CD14-positive monocyte (primary cell): ENCODE data around the gene METTL22. TPM values are rescaled to one million over a fixed set of nuclear protein-coding genes. Genes with fewer than 3 reads are reported as not detected.
A peak's percentile ranks its signal among the peaks of the same experiment; 100 is the strongest.

Experiments used
- DNase-seq, 3 donors: peaks; one replicate each; pipeline ENCODE4 v3.0.0-alpha.2; 2011 to 2022
- H2AFZ ChIP-seq: 2 replicates; pipeline ENCODE4 v1.6.0; 2012; ENCODE audit warnings: mild to moderate bottlenecking, low read depth, low read length, inconsistent platforms; ENCODE audit not compliant: insufficient read depth, poor library complexity, severe bottlenecking
- H3K27ac ChIP-seq, 2 donors: 1 replicate in 1 of 2; 2 replicates in 1 of 2; pipeline ENCODE4 v1.5.1; 2012 to 2013; ENCODE audit warnings: low read length in 2 of 2, control low read depth in 1 of 2, inconsistent platforms in 1 of 2, low read depth in 1 of 2, mild to moderate bottlenecking in 1 of 2
- H3K27me3 ChIP-seq, 2 donors: one replicate each; pipeline versions ENCODE4 v1.6.0 to v1.6.1; 2011 to 2013; ENCODE audit warnings: low read length in 2 of 2; ENCODE audit not compliant: control insufficient read depth in 2 of 2, insufficient read depth in 2 of 2
- H3K36me3 ChIP-seq, 2 donors: replicated peaks in 1 of 2; 1 replicate in 1 of 2; 2 replicates in 1 of 2; pipeline versions ENCODE4 v1.5.1 to v1.6.1; 2012 to 2013; ENCODE audit warnings: low read length in 2 of 2, control low read depth in 1 of 2, inconsistent platforms in 1 of 2, mild to moderate bottlenecking in 1 of 2; ENCODE audit not compliant: insufficient read depth in 2 of 2, control insufficient read depth in 1 of 2
- H3K4me1 ChIP-seq, 2 donors: 1 replicate in 1 of 2; 2 replicates in 1 of 2; pipeline versions ENCODE4 v1.5.1 to v1.6.1; 2012 to 2013; ENCODE audit warnings: low read length in 2 of 2, control low read depth in 1 of 2, inconsistent platforms in 1 of 2, mild to moderate bottlenecking in 1 of 2, moderate library complexity in 1 of 2; ENCODE audit not compliant: insufficient read depth in 2 of 2, control insufficient read depth in 1 of 2
- H3K4me2 ChIP-seq: replicated peaks from 2 replicates; pipeline ENCODE3; 2012; ENCODE audit warnings: low read length, moderate library complexity, mild to moderate bottlenecking; ENCODE audit not compliant: poor library complexity, severe bottlenecking; ENCODE audit errors: extremely low read depth
- H3K4me3 ChIP-seq, 3 experiments: fragments of 200-600 bp in 1 of 3; sonication (generic) in 1 of 3; replicated peaks in 1 of 3; 1 replicate in 2 of 3; 2 replicates in 1 of 3; pipeline ENCODE4 v1.5.1; 2011 to 2013; ENCODE audit warnings: low read length in 3 of 3, mild to moderate bottlenecking in 3 of 3, control low read depth in 2 of 3, low read depth in 2 of 3, inconsistent platforms in 1 of 3, moderate library complexity in 1 of 3
- H3K79me2 ChIP-seq: 2 replicates; pipeline ENCODE4 v1.6.0; 2012; ENCODE audit warnings: mild to moderate bottlenecking, control low read depth, inconsistent platforms, low read length, moderate library complexity; ENCODE audit not compliant: insufficient read depth
- H3K9ac ChIP-seq: 2 replicates; pipeline ENCODE4 v1.6.0; 2017; ENCODE audit warnings: low read length, mild to moderate bottlenecking; ENCODE audit not compliant: insufficient read depth, poor library complexity, severe bottlenecking
- H3K9me3 ChIP-seq, 2 donors: replicated peaks in 1 of 2; 1 replicate in 1 of 2; 2 replicates in 1 of 2; pipeline versions ENCODE4 v1.5.1 to v1.6.1; 2012 to 2013; ENCODE audit warnings: low read length in 2 of 2, control low read depth in 1 of 2; ENCODE audit not compliant: control insufficient read depth in 1 of 2, insufficient read depth in 1 of 2
- H4K20me1 ChIP-seq: 2 replicates; pipeline ENCODE4 v1.6.0; 2012; ENCODE audit warnings: mild to moderate bottlenecking, low read length, control low read depth, moderate library complexity; ENCODE audit not compliant: insufficient read depth
- H3K27ac Mint-ChIP-seq, 7 donors: one replicate each; pipeline ENCODE4 v1.8.0; 2020; ENCODE audit warnings: mild to moderate bottlenecking in 7 of 7, mixed read lengths in 7 of 7, moderate library complexity in 6 of 7, inconsistent platforms in 2 of 7
- H3K27me3 Mint-ChIP-seq, 3 donors: one replicate each; pipeline ENCODE4 v1.8.0; 2021 to 2022; ENCODE audit warnings: low read depth in 3 of 3, mild to moderate bottlenecking in 3 of 3, mixed read lengths in 3 of 3, moderate library complexity in 3 of 3, inconsistent platforms in 1 of 3
- H3K36me3 Mint-ChIP-seq, 2 donors: one replicate each; pipeline ENCODE4 v1.8.0; 2020; ENCODE audit warnings: mixed read lengths in 2 of 2, inconsistent platforms in 1 of 2, mild to moderate bottlenecking in 1 of 2
- H3K4me1 Mint-ChIP-seq: one replicate; pipeline ENCODE4 v1.8.0; 2020; ENCODE audit warnings: mild to moderate bottlenecking, mixed read lengths
- H3K4me3 Mint-ChIP-seq, 2 donors: one replicate each; pipeline ENCODE4 v1.8.0; 2020; ENCODE audit warnings: mild to moderate bottlenecking in 2 of 2, mixed read lengths in 2 of 2, moderate library complexity in 1 of 2
- H3K9me3 Mint-ChIP-seq, 7 donors: one replicate each; pipeline ENCODE4 v1.8.0; 2020 to 2022; ENCODE audit warnings: mixed read lengths in 7 of 7, mild to moderate bottlenecking in 6 of 7, moderate library complexity in 6 of 7, inconsistent platforms in 2 of 7
- CTCF ChIP-seq: fragments of 200-600 bp; IDR thresholded peaks from one replicate; pipeline ENCODE4 v1.8.0; 2022; ENCODE audit warnings: antibody characterized with exemption, mild to moderate bottlenecking
- WGBS: methylation state at CpG from one replicate; pipeline ENCODE4 v1.1.5; 2013; ENCODE audit warnings: missing lambda C conversion rate; ENCODE audit not compliant: insufficient coverage; 5-methylcytosine and 5-hydroxymethylcytosine counted together
- intact Hi-C, 2 donors: fragments of 100-400 bp; cut with micrococcal nuclease; formaldehyde crosslinking; loops; one replicate each; pipeline versions ENCODE4 v1.15.0 to v1.15.1; 2023
- polyA plus RNA-seq, 3 donors: library from polyadenylated mRNA; depleted of rRNA in 1 of 3; unstranded in 2 of 3; stranded (reverse) in 1 of 3; fragments of 300-500 nt in 2 of 3; fragments of >200 nt in 1 of 3; fragmentation: Illumina TruSeq in 2 of 3; gene quantifications; 1 replicate in 2 of 3; 2 replicates in 1 of 3; pipeline ENCODE4 v1.2.3, GENCODE V29; 2012 to 2021

METTL22 gene
- polyA plus RNA-seq, 3 donors, result 36.0 to 44.0 (median 38.9) TPM

- H3K27me3 Mint-ChIP-seq, result peaks cover 4 to 8% (median 5%) of the 10 kb centered on the region in 3 donors
- Histone ChIP-seq H3K9ac (no peak overlapping the region), H3K4me2 (peak overlapping the region; percentile 94), H3K4me1 (peaks cover 10 to 14% of the 10 kb centered on the region in 2 donors), H3K79me2 (no peaks in the 10 kb centered on the region), H3K27me3 (peaks cover 0 to 3% of the 10 kb centered on the region in 2 donors), H3K9me3 (no peaks in the 10 kb centered on the region), H4K20me1 (peaks cover 12% of the 10 kb centered on the region), H2AFZ (peak overlapping the region; percentile 87), H3K27ac (no peak overlapping the region), H3K36me3 (peaks cover 10 to 21% of the 10 kb centered on the region in 2 donors), H3K4me3 (peak overlapping the region; percentile 26 to 77 (median 35))
- H3K27ac Mint-ChIP-seq, result peak overlapping the region in 1 of 7 donors; percentile 12
- H3K4me1 Mint-ChIP-seq, result peaks cover 13% of the 10 kb centered on the region
- DNase-seq, result peak in 1 of 3 donors; percentile 5
- peak overlapping the region; percentile 77 to 90 for H3K4me3 Mint-ChIP-seq
- 7% methylated on average over 13 of the region's 24 CpGs for WGBS
- peaks cover 25 to 43% of the 10 kb centered on the region in 2 donors for H3K36me3 Mint-ChIP-seq
- TF ChIP-seq CTCF, result no peak
- intact Hi-C loops, result loop anchor here (2.0 to 10.0 kb wide), 5 partner anchors 42 to 191 kb away; partner anchors contain the start of genes CARHSP1 (in 1 of the 2), PMM2 (in 1 of the 2) and TMEM186 (in 1 of the 2)
- no peaks in the 10 kb centered on the region for H3K9me3 Mint-ChIP-seq
Measured at GRCh38 chr16:8673611-8674412, 52.3 kb downstream of the METTL22 start.

- no peak within 1 kb of the TSS for H3K27ac ChIP-seq
- H3K4me1 ChIP-seq, result peaks cover 10 to 14% of the 10 kb centered on the region in 2 donors
- H3K36me3 ChIP-seq, result peaks cover 8 to 14% of the 10 kb centered on the region in 2 donors
- peaks cover 12% of the 10 kb centered on the region for H4K20me1 ChIP-seq
- peak within 1 kb of the TSS; percentile 94 for H3K4me2 ChIP-seq
- peak within 1 kb of the TSS in 5 of 7 donors; percentile 12 to 80 (median 41) for H3K27ac Mint-ChIP-seq
- peak; percentile 80 to 85 (median 82) for DNase-seq
- peaks cover 0 to 3% of the 10 kb centered on the region in 2 donors for H3K27me3 ChIP-seq
- H3K4me3 ChIP-seq, result peak within 1 kb of the TSS; percentile 35 to 77 (median 48)
- no peak for TF ChIP-seq CTCF
- H3K79me2 ChIP-seq, result no peaks in the 10 kb centered on the region
- peak within 1 kb of the TSS; percentile 87 for H2AFZ ChIP-seq
- WGBS, result 1% methylated on average over 46 of the region's 49 CpGs
- H3K9ac ChIP-seq, result peak within 1 kb of the TSS; percentile 62
- peaks cover 24 to 42% of the 10 kb centered on the region in 2 donors for H3K36me3 Mint-ChIP-seq
- peaks cover 13% of the 10 kb centered on the region for H3K4me1 Mint-ChIP-seq
- peaks cover 4 to 8% (median 5%) of the 10 kb centered on the region in 3 donors for H3K27me3 Mint-ChIP-seq
- peak within 1 kb of the TSS; percentile 77 to 90 for H3K4me3 Mint-ChIP-seq
- peaks cover under 1 to 5% (median 1%) of the 10 kb centered on the region in 7 donors for H3K9me3 Mint-ChIP-seq
- H3K9me3 ChIP-seq, result peaks cover 0 to under 1% of the 10 kb centered on the region in 2 donors
- intact Hi-C loops, result loop anchor here (2.0 to 10.0 kb wide), 5 partner anchors 42 to 190 kb away; partner anchors contain the start of genes CARHSP1 (in 1 of the 2), PMM2 (in 1 of the 2) and TMEM186 (in 1 of the 2)
Measured at GRCh38 chr16:8674413-8675022, 53.0 kb downstream of the METTL22 start, which contains the start of gene ABAT. Gene ABAT, plus strand, starts transcription at chr16:8674617. Its CDS starts 61,123 bp downstream, at chr16:8735740.
